Activated CD4-positive, CD25-positive, alpha-beta regulatory T cell treated with anti-CD3 and anti-CD28 coated beads, Interleukin-2, amount 50 U/mL, for 16 hours (primary cell): ENCODE measurements around the gene OTUD5.

Experiments
- DNase-seq: peaks from one replicate; pipeline ENCODE4 v3.0.0-alpha.2; 2020; ENCODE audit warnings: low read depth, low spot score

Gene OTUD5

DNA sequence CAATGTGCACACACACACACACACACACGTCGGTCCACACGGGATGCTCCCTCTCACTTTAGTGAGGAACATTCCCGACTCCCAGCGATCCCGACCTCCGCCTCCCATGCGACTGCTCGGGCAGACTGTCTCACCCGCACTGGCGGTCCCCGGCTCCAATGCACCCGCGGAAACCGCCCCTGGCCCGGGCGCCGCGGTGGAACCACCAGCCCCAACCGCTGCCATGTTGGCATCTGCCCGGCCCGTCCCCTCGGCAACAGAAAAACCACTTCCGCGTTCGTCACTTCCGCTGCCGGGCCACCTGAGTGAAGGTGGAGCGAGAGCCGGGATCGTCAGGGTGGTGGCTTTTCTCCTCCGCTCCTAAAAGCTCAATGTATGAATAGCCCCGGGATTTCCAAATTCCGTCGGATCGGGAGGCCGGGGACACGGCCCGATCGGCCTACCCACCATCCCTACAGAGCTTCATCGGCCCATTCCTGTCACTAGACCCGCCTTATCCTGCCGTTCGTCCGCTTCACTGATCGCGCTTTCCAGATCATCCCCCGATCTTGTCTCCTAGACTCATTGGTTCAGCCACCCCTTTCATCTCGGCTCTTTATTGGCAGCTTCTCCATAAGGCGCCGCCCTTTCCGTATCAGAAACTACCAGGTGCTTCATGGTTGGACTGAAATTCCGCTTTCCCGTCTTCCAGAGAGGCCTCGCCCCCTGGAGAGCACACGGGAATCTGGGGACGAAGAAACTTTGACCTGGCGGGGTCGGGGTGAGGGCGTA is 45.8 kb downstream of the OTUD5 start, which contains the start of gene SLC35A2:
Gene SLC35A2, minus strand, starts transcription at position 235 of the 771 bp plus-strand sequence. Its CDS starts 10 bp downstream, at position 225.
- DNase-seq = peak; percentile 81

- no peak for DNase-seq
Measured at GRCh38 chrX:48910926-48911411, 46.4 kb downstream of the OTUD5 start.

GRCh38 chrX:48909703-48910294 is 47.6 kb downstream of the OTUD5 start:
- no peak for DNase-seq

GRCh38 chrX:48908600-48908999 is 48.8 kb downstream of the OTUD5 start:
- no peak for DNase-seq

DNA sequence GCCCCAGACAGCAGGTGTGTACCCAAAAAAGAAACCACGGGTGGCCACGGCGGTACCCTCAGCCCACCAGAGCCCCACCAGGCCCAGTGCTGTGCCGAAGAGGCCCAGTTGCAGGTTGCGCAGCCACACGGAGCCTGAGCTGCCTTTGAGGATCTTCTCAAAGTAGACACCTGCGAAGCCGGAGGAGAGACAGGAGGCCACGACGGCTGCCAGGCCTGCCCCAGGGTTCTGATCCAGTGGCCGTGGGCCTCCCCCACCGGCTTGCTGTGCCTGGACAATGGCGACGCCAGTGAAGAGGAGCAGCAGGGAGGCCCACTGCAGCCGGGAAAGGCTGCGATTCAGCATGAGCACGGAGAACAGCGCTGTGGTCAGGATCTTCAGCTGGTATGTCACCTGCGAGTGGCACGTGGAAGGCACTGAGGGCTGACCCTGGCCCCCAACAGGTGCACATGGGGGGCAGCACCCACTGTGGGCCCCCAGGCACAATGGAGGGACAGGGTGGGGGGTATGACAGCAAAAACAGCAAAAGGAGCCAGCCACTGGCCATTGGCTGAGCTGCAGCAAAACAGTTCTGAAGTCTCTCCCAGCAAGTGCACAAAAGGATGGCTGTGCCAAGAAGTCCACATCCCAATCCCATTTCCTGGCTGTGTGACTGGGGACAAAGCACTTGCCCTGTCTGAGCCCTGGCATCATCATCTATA is 52.2 kb downstream of the OTUD5 start:
- DNase-seq = no peak

DNA sequence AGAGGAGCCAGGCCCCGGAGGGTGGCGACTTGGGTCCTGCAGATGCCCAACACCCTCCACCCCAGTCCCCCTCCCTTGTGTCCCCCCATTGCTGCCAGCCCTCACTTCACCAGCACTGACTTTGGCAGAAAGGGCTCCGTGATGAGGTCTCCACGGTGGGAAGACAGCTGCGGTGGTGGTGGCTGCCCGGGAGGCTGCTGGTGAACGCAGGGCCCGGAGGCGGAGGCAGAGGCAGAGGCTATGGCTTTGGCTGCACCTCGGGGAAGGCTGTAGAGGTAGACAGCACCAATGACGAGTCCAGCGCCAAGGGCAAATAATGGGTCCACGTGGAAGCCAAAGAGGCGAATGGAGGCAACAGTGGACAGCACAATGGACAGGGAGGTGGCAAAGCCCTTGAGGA is 52.8 kb downstream of the OTUD5 start:
- no peak for DNase-seq

DNA sequence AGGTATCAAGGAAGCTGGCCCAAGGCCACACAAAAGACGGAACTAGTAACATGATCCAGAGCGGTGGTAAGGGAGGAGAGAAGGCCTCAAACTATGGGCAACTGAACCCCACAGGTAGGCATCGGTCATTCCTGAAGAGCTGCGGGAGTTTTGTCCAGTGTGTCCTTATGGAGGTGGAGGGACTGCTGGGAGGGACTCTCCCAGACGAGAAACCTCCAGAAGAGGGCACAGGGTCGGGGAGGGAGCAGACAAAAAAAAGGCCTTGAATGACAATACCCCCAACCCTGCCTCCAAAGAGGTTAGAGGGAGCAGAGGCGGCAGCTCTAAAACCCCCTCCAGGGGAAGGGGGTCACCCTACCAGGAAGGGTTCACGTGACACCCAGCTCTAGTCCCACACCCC is 53.2 kb downstream of the OTUD5 start:
- DNase-seq = no peak

DNA sequence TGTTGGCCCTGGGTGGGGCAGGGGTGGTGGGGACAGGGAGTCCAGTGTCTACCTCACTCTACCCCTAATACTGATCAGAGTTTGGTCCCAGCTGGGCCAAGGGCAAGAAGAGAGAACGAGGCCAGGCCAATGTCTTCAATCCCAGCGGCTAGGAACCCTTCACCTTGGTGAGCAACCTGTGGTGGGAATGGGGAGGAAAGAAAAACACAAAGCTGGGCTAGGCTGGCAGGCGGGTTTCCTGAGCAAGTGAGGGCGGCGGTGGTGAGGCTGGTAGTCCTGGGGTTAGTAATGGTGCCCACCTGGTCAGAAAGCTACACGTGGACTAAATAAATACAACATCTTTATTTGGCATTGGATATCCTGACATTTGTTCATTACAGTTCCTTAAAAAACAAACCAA is 54.1 kb downstream of the OTUD5 start:
- DNase-seq = no peak

- no peak for DNase-seq
Measured at GRCh38 chrX:48902776-48903175, 54.6 kb downstream of the OTUD5 start.

GRCh38 chrX:48902135-48902534 is 55.3 kb downstream of the OTUD5 start:
- DNase-seq = no peak

- no peak for DNase-seq
Measured at GRCh38 chrX:48901069-48901468, 56.3 kb downstream of the OTUD5 start.

- DNase-seq = no peak
Measured at GRCh38 chrX:48899078-48899410, 58.4 kb downstream of the OTUD5 start.

GRCh38 chrX:48897625-48898306 is 59.6 kb downstream of the OTUD5 start, which contains the start of the genes PQBP1 and TIMM17B:
TSS of gene PQBP1 (plus strand) at chrX:48897930. CDS start at chrX:48898510, 580 bp downstream.
TSS of gene TIMM17B (minus strand) at chrX:48897768. CDS start at chrX:48897749, 19 bp downstream.
- DNase-seq = peak; percentile 74

GRCh38 chrX:48897157-48897624 is 60.2 kb downstream of the OTUD5 start:
- DNase-seq = no peak

- DNase-seq = no peak
Measured at GRCh38 chrX:48896611-48897011, 60.8 kb downstream of the OTUD5 start.

DNA sequence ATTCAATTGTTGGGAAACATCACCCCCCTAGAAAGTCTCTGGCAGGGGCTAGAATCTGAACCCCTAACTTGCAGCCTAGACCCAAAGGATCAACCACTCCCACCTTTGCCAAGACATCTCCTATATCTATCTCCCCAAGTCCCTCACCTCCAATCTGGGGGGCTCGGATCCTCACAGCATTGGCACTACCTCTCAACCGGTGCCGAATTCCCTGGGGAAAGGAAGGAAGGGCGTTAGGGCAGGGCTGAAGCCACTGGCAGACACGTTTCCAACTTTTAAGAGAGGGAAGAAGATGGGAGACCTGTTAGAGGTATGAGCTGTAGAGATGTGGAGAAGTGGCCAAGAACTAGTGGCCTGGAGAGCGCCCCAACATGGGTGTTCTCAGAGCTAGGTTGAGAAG is 62.5 kb downstream of the OTUD5 start:
- DNase-seq = no peak

DNA sequence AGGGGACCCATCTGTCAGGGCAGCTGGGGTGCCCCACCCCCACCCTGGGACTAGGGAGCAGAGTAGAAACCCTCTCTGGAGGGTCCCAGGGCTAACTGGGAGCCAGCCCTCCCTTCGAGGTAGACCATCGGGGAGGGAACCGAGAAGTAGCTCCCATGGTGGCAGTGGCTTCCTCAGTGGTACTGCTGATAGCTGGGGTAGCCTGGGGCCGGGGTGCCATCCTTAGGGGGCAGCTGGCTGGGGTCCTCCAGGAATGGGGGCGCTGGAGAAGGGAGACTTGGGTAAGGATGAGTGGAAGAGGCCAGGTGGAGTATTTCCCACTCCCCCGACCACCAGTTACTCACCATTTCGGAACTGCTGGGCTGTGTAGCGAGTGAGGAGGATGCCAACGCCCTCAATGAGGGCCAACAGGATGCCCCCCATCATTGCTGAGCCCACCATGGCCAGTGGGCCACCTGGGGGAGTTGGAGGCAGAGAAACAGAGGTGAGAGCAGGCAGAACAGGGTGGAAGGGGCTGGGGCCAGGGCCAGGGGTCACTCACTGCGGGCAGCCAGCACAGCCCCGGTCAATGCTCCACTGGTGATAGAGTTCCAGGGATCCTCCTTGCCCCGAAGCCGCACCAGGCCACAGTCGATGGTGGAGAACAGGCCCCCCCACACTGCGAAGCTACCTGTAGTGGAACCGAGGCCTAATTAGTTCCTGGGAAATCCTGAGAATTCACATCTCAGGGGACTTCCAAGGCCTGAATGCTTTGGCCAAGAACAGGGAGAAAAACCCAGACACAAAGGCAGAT is 63.7 kb downstream of the OTUD5 start:
- no peak for DNase-seq

DNA sequence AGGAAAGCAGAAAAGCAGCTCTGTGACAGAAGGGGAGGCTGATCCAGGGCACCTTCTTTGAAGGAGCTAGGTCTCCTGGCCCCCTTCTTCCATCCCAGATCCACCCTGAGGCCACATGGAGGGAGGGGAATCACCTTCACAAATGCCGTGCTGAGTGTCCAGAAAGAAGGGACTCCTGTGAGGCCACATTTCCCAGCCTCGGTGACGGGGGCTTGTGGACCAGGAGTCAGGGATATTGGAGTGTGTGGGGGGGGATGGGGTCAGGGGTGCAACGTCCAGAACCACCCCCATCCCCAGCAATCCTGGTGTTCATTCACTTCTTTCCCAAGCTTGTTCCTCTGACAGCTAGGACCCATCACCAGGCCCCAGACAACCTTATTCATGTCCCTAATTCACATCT is 64.5 kb downstream of the OTUD5 start:
- DNase-seq = no peak

DNA sequence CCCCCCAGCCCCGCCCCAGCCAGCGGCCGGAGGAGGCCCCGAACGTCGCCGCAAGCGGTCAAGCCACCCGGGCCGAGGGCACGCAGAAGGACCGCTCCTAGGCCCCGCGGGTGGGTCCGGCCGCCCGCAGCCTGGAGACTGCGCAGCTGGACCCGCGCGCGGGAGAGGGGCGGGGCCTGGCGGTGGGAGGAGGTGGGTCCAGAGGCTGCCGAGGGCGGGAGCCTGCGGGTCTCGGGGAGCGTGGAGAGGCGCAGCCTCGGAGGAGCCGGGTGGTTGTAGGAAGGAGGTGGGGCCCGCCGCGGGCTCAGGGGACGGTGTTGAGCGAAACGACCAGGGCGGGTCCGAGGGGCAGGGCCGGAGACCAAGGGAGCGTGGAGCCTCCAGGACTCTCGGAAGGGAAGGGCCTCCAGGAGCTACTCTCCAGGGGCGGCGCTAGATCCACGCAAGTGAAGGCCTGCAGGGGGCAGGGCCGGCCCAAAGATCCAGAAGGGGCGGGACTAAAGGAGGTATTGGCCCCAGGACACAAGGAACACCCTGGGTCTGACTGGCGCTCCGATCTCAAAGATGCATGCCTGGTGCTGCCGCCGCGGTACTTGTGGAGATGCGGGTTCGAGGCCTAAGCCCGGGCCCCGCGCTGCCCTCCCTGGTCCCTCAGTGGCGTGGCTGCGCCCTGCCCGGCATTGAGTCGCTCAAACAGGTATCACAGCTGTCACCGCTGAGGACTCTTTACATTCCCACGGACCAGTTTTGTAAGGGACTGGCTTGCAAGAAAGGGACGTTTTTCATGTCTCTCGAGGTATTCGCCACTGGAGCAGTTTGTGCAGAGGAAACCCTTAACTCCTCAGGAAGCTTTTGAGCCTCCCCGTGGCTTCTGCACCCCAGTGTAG is 65.8 kb downstream of the OTUD5 start:
- peak; percentile 55 for DNase-seq

GRCh38 chrX:48890934-48891401 is 66.4 kb downstream of the OTUD5 start:
- no peak for DNase-seq
